ENCODE measurements around the gene COG5. TPM values are rescaled to one million over a fixed set of nuclear protein-coding genes. Genes with fewer than 3 reads are reported as not detected.

The COG5 gene
- total and polyA plus RNA-seq, 9 of the 15 experiments (the other 6 are each of a cell fraction or from before 2014, with no cell fraction given): 15.3 to 75.1 (median 56.4) TPM

DNA sequence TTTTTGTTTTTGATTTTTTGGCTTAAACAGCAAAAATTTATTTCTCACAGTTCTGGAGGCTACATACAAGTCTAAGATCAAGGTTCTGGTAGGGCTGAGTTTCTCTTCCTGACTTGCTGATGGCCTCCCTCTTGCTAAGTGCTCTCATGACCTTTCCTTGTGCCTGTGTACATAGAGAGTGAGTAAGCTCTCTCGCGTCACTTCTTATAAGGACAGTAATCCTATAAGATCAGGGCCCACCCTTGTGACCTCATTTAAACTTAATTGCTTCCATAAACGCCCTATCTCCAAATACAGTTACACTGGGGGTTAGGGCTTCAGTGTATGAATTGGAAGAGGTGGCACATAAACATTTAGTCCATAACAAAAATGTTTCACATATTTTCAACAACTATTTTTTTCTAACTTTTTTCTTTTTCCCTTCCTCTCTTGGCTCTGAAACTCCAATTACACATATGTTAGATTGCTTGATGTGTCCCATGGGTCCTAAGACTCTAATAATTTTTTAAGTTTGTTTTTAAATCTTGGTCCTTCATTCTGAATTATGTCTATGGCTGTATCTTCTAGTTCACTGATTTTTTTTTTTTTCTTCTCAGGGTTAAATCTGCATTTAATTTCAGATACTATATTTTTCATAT lies 245.1 kb downstream of the COG5 start (continued):
- TF ChIP-seq, protein P1, sequence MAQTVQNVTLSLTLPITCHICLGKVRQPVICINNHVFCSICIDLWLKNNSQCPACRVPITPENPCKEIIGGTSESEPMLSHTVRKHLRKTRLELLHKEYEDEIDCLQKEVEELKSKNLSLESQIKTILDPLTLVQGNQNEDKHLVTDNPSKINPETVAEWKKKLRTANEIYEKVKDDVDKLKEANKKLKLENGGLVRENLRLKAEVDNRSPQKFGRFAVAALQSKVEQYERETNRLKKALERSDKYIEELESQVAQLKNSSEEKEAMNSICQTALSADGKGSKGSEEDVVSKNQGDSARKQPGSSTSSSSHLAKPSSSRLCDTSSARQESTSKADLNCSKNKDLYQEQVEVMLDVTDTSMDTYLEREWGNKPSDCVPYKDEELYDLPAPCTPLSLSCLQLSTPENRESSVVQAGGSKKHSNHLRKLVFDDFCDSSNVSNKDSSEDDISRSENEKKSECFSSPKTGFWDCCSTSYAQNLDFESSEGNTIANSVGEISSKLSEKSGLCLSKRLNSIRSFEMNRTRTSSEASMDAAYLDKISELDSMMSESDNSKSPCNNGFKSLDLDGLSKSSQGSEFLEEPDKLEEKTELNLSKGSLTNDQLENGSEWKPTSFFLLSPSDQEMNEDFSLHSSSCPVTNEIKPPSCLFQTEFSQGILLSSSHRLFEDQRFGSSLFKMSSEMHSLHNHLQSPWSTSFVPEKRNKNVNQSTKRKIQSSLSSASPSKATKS (CRISPR knock-in tag; IDR thresholded peaks at IDR 0.05): no peak
- TF ChIP-seq PURB (CRISPR knock-in tag; IDR thresholded peaks at IDR 0.05; ENCODE audit: low read depth) (no peak), ZNF347 (CRISPR knock-in tag; IDR thresholded peaks at IDR 0.05; ENCODE audit: low read depth) (no peak), TFAM (CRISPR knock-in tag; conservative IDR thresholded peaks at IDR 0.05) (no peak), HDAC6 (IDR thresholded peaks at IDR 0.05; ENCODE audit: low read depth, low read length) (no peak), FUS (optimal IDR thresholded peaks at IDR 0.05; ENCODE audit: low read depth, low read length) (no peak), ZNF146 (CRISPR knock-in tag; IDR thresholded peaks at IDR 0.05; ENCODE audit: unreplicated experiment) (no peak), MEF2A (IDR thresholded peaks at IDR 0.05; ENCODE audit: control insufficient read depth, low read depth, low read length) (no peak), ZNF561 (CRISPR knock-in tag; conservative IDR thresholded peaks at IDR 0.05) (no peak), ZBTB8A (IDR thresholded peaks at IDR 0.05; ENCODE audit: partially characterized antibody) (no peak), RBM17 (IDR thresholded peaks at IDR 0.05; ENCODE audit: borderline replicate concordance, low read depth, low read length) (no peak), RBM22 (IDR thresholded peaks at IDR 0.05; ENCODE audit: low read depth, low read length, poor library complexity, severe bottlenecking) (no peak), RBFOX2 (IDR thresholded peaks at IDR 0.05; ENCODE audit: low read depth, low read length) (no peak), KDM4B (IDR thresholded peaks at IDR 0.05; ENCODE audit: borderline replicate concordance in 2 of 2, low read depth in 1 of 2) (0 out of 4 replicates have a peak, but pooled peaks of 1 of the 2 experiments have one; percentile 61), ZNF316 (IDR thresholded peaks at IDR 0.05) (no peak; the same call in none of the 2 replicates), MAFK (IDR thresholded peaks at IDR 0.05; ENCODE audit: low read length) (no peak; the same call in 1 of the 2 replicates), PRPF4 (IDR thresholded peaks at IDR 0.05; ENCODE audit: insufficient read depth, low read depth, low read length, poor library complexity, severe bottlenecking) (no peak), ADNP (tag; IDR thresholded peaks at IDR 0.05) (peak; percentile 86), BDP1 (IDR thresholded peaks at IDR 0.05; ENCODE audit: insufficient read depth, insufficient read length) (no peak), POLR3G (IDR thresholded peaks at IDR 0.05; ENCODE audit: extremely low read depth, insufficient read length, insufficient replicate concordance) (no peak)
- TF ChIP-seq, protein P2, sequence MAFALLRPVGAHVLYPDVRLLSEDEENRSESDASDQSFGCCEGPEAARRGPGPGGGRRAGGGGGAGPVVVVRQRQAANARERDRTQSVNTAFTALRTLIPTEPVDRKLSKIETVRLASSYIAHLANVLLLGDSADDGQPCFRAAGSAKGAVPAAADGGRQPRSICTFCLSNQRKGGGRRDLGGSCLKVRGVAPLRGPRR (CRISPR knock-in tag; IDR thresholded peaks at IDR 0.05): peak; percentile 99
- TF ChIP-seq, protein P3, sequence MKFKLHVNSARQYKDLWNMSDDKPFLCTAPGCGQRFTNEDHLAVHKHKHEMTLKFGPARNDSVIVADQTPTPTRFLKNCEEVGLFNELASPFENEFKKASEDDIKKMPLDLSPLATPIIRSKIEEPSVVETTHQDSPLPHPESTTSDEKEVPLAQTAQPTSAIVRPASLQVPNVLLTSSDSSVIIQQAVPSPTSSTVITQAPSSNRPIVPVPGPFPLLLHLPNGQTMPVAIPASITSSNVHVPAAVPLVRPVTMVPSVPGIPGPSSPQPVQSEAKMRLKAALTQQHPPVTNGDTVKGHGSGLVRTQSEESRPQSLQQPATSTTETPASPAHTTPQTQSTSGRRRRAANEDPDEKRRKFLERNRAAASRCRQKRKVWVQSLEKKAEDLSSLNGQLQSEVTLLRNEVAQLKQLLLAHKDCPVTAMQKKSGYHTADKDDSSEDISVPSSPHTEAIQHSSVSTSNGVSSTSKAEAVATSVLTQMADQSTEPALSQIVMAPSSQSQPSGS (CRISPR knock-in tag; IDR thresholded peaks at IDR 0.05): no peak
- TF ChIP-seq, protein P4, sequence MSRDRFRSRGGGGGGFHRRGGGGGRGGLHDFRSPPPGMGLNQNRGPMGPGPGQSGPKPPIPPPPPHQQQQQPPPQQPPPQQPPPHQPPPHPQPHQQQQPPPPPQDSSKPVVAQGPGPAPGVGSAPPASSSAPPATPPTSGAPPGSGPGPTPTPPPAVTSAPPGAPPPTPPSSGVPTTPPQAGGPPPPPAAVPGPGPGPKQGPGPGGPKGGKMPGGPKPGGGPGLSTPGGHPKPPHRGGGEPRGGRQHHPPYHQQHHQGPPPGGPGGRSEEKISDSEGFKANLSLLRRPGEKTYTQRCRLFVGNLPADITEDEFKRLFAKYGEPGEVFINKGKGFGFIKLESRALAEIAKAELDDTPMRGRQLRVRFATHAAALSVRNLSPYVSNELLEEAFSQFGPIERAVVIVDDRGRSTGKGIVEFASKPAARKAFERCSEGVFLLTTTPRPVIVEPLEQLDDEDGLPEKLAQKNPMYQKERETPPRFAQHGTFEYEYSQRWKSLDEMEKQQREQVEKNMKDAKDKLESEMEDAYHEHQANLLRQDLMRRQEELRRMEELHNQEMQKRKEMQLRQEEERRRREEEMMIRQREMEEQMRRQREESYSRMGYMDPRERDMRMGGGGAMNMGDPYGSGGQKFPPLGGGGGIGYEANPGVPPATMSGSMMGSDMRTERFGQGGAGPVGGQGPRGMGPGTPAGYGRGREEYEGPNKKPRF (IDR thresholded peaks at IDR 0.05; ENCODE audit: low read depth, low read length): no peak
